ACC112 (cell line): Measurements from ENCODE around the gene TIMM29.

Experiments
- H2AFZ ChIP-seq: fragments of 200-600 bp; sonication (generic); one replicate; pipeline ENCODE4 v1.6.0; 2017; ENCODE audit warnings: antibody characterized with exemption, low read length; ENCODE audit not compliant: unreplicated experiment
- H3K27ac ChIP-seq: fragments of 200-600 bp; sonication (generic); 2 replicates; pipeline ENCODE4 v1.5.1; 2014; ENCODE audit warnings: low read depth, mild to moderate bottlenecking, antibody characterized with exemption, low read length, moderate library complexity
- H3K27me3 ChIP-seq: fragments of 200-600 bp; sonication (generic); 2 replicates; pipeline ENCODE4 v1.6.1; 2014; ENCODE audit warnings: mild to moderate bottlenecking, antibody characterized with exemption, low read length, moderate library complexity, mixed read lengths; ENCODE audit not compliant: insufficient read depth
- H3K36me3 ChIP-seq: fragments of 200-600 bp; sonication (generic); 2 replicates; pipeline ENCODE4 v1.6.1; 2016; ENCODE audit warnings: mild to moderate bottlenecking, antibody characterized with exemption, low read length, moderate library complexity, mixed read lengths; ENCODE audit not compliant: insufficient read depth
- H3K4me1 ChIP-seq: fragments of 200-600 bp; sonication (generic); one replicate; pipeline ENCODE4 v1.6.1; 2016; ENCODE audit warnings: low read length, mixed read lengths; ENCODE audit not compliant: insufficient read depth, unreplicated experiment, control insufficient read depth
- H3K4me3 ChIP-seq: fragments of 200-600 bp; sonication (generic); 2 replicates; pipeline ENCODE4 v1.5.1; 2014; ENCODE audit warnings: mild to moderate bottlenecking, low read depth, low read length
- H3K79me2 ChIP-seq: fragments of 200-600 bp; sonication (generic); one replicate; pipeline ENCODE4 v1.6.0; 2016; ENCODE audit warnings: low read length; ENCODE audit not compliant: control insufficient read depth, unreplicated experiment, insufficient read depth

Gene TIMM29

GRCh38 chr19:10966809-10967208 is 38.2 kb downstream of the TIMM29 start:
- Histone ChIP-seq H3K36me3 (no peaks in the 10 kb centered on the region), H3K27ac (no peak overlapping the region), H2AFZ (no peak overlapping the region), H3K79me2 (peaks cover 78% of the 10 kb centered on the region), H3K4me1 (no peaks in the 10 kb centered on the region), H3K4me3 (no peak overlapping the region), H3K27me3 (no peaks in the 10 kb centered on the region)

DNA sequence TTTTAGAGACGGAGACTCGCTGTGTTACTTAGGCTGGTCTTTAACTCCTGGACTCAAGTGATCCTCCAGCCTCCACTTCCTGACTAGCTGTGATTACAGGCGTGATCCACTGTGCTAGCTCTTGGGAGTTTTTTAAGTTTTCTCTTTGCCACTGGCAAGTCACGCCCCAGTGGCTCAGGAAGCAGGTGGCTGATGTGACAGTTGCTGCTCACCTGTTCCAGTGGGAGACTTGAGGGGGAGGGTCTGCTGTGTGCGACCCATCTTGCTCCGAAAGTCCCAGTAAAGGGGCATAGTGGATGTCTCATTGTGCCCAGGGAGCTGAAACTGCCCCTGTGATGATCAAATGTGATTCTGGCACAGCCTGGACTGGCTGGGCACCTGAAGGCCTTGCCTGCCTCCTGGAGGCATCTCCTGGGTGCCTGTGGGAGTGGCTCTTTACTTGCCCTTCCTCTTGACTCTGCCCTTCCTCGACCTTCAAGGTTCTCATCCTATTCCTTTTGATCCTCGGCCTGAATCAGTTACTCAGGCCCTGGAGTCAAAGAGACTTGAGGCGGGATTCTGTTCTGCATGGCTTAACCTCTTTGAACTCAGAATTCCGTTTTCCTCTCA is 40.0 kb downstream of the TIMM29 start:
- Histone ChIP-seq H3K4me3 (no peak overlapping the region), H3K79me2 (peaks cover 73% of the 10 kb centered on the region), H3K27ac (no peak overlapping the region), H2AFZ (no peak overlapping the region), H3K36me3 (no peaks in the 10 kb centered on the region), H3K27me3 (no peaks in the 10 kb centered on the region), H3K4me1 (no peaks in the 10 kb centered on the region)

GRCh38 chr19:10971107-10971726 is 42.6 kb downstream of the TIMM29 start:
- Histone ChIP-seq H3K36me3 (no peaks in the 10 kb centered on the region), H3K27me3 (no peaks in the 10 kb centered on the region), H3K79me2 (peaks cover 68% of the 10 kb centered on the region), H3K4me3 (no peak overlapping the region), H2AFZ (no peak overlapping the region), H3K4me1 (peaks cover 10% of the 10 kb centered on the region), H3K27ac (no peak overlapping the region)

DNA sequence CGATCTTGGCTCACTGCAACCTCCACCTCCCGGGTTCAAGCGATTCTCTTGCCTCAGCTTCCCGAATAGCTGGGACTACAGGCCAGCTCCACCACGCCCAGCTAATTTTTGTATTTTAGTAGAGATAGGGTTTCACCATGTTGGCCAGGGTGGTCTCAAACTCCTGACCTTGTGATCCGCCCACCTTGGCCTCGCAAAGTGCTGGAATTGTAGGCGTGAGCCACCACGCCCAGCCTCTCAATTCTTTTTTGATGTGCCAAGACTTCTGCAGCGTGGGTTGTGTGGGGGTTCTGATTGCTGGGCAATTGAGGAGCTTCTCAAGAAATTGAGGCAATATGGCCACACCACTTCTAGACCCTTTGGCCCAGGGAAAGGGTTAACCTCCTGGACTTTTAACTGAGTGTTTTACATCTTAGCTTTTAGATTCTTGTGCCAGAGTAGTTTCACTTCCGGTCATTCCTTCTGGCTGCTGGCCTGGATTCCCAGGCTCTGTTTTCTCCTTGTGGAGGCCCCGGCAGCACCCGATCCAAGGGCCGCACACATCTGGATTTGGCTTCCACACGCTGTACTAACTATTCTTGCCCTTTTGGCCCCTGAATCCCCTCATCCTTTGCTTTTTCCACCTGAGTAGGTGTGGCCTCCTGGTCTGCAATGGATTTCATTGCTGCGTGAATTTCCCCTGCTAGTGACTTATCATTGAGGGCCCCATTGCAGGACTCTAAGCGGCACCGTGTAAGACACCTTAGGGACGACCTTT is 46.9 kb downstream of the TIMM29 start:
- H2AFZ ChIP-seq: no peak overlapping the region
- peaks cover 16% of the 10 kb centered on the region for H3K4me1 ChIP-seq
- peak overlapping the region; percentile 25; the same call in 1 of the 2 replicates for H3K27ac ChIP-seq
- 0 out of 2 replicates have a peak overlapping the region, but pooled peaks have one; percentile 45 for H3K4me3 ChIP-seq
- no peaks in the 10 kb centered on the region for H3K36me3 ChIP-seq
- peaks cover 77% of the 10 kb centered on the region for H3K79me2 ChIP-seq
- no peaks in the 10 kb centered on the region for H3K27me3 ChIP-seq

DNA sequence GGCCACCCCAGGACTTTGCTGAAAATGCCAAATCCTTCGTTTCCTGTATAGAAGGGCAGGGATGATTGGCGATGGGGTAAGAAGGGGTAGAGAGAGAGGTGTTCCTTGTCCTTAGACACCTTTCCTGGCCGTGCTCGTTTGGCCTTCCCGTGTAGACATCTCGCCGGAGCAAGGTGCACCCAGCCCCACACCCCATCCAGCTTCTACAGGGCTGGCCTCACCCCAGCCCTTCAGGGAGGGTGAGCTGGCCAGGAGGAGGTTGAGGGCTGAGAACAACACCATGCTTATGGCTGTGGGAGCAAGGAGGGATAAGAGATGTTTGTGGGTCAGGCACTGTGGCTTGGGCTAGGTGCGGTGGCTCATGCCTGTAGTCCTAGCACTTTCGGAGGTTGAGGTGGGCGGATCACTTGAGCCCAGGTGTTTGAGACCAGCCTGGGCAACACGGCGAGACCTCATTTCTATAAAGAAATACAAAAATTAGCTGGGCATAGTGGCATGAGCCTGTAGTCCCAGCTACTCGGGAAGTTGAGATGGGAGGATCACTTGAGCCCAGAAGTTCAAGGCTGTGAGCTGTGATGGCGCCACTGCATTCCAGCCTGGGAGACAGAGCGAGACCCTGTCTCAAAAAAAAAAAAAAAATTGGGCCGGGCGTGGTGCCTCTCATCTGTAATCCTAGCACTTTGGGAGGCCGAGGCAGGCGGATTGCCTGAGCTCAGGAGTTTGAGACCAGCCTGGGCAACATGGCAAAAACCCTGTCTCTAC is 47.7 kb downstream of the TIMM29 start:
- Histone ChIP-seq H2AFZ (no peak overlapping the region), H3K4me1 (peaks cover 16% of the 10 kb centered on the region), H3K36me3 (no peaks in the 10 kb centered on the region), H3K27me3 (no peaks in the 10 kb centered on the region), H3K79me2 (peaks cover 79% of the 10 kb centered on the region), H3K27ac (peak overlapping the region; percentile 25; the same call in 1 of the 2 replicates), H3K4me3 (0 out of 2 replicates have a peak overlapping the region, but pooled peaks have one; percentile 45)

DNA sequence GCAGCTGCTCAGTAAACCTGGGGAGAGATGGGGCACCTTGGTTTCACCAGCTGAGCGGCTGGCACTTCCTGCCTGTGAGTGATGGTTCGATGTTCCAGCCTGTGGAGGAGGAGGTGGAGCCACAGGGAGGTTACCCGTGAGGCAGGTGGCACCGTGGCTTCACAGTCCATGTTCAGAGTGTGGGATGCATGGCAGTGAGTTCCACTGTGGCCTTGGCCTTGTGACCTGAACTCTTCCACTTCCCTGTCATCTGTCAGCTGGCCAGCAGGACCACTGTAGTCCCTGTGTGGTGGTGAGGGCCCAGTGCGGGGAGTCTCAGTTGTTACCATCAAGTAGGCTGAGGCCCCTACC is 49.1 kb downstream of the TIMM29 start:
- Histone ChIP-seq H3K4me1 (peaks cover 16% of the 10 kb centered on the region), H3K27ac (no peak overlapping the region)

More for the DNA sequence above, 49.1 kb downstream of the TIMM29 start:
- Histone ChIP-seq H3K4me3 (no peak overlapping the region), H3K27me3 (no peaks in the 10 kb centered on the region), H2AFZ (no peak overlapping the region), H3K36me3 (no peaks in the 10 kb centered on the region), H3K79me2 (peaks cover 71% of the 10 kb centered on the region)
